Left lung (tissue), 10 donors: ENCODE results near the gene PIAS1. TPM values are rescaled to one million over a fixed set of nuclear protein-coding genes. Genes with fewer than 3 reads are reported as not detected.
A peak's percentile ranks its signal among the peaks of the same experiment; 100 is the strongest.

ENCODE experiments used
- ATAC-seq: fragments of 200-7000 bp; cut with Tn5 transposase; one replicate; pipeline ENCODE4 v1.9.1; 2020; ENCODE audit warnings: moderate library complexity
- DNase-seq, 4 donors: peaks; one replicate each; pipeline ENCODE4 v3.0.0-alpha.2; 2013 to 2020
- H3K27ac ChIP-seq, 2 donors: fragments of 200-600 bp; sonication (generic) in 1 of 2; one replicate each; pipeline versions ENCODE4 v1.5.0 to v1.8.0; 2020 to 2021
- H3K27me3 ChIP-seq, 2 donors: fragments of 200-600 bp; sonication (generic) in 1 of 2; one replicate each; pipeline versions ENCODE4 v1.5.0 to v1.8.0; 2020 to 2021
- H3K36me3 ChIP-seq, 2 donors: fragments of 200-600 bp; sonication (generic) in 1 of 2; one replicate each; pipeline versions ENCODE4 v1.5.0 to v1.8.0; 2020 to 2021
- H3K4me1 ChIP-seq, 2 donors: fragments of 200-600 bp; one replicate each; pipeline ENCODE4 v1.8.0; 2021
- H3K4me3 ChIP-seq, 2 donors: fragments of 200-600 bp; sonication (generic) in 1 of 2; one replicate each; pipeline versions ENCODE4 v1.5.0 to v1.8.0; 2020 to 2021; ENCODE audit warnings: mild to moderate bottlenecking in 1 of 2
- H3K9me3 ChIP-seq, 2 donors: fragments of 200-600 bp; sonication (generic) in 1 of 2; one replicate each; pipeline versions ENCODE4 v1.5.0 to v1.8.0; 2020 to 2021
- intact Hi-C, 2 donors: fragments of 100-400 bp; cut with DNase I; formaldehyde crosslinking; loops; one replicate each; pipeline versions ENCODE4 v1.11.2 to v1.14.2; 2022
- polyA plus RNA-seq, 6 donors: library from polyadenylated mRNA; unstranded; fragments of 120-200 nt; gene quantifications; one replicate each; pipeline ENCODE4 v1.2.1, GENCODE V29; 2013; ENCODE audit not compliant: insufficient read length in 6 of 6
- total RNA-seq, 2 donors: library from RNA; stranded (reverse); fragmentation: NEBNext Ultra II Directional; extraction: Animal tissue kit (Norgen Biotek cat#: 25700); gene quantifications; one replicate each; pipeline ENCODE4 v1.2.1, GENCODE V29; 2021
- TF ChIP-seq, protein P1 (sequence below), 2 donors: fragments of 200-600 bp; sonication (generic) in 1 of 2; IDR thresholded peaks; one replicate each; pipeline versions ENCODE4 v1.5.0 to v1.8.0; 2021; ENCODE audit warnings: antibody characterized with exemption in 2 of 2
- donor health status: DM: no; HTN: yes; CAD: no.
- donor health status: DM: no; HTN: no; CAD: no.

PIAS1 gene
- total and polyA plus RNA-seq, 8 donors: 44.9 to 71.4 (median 63.3) TPM

DNA sequence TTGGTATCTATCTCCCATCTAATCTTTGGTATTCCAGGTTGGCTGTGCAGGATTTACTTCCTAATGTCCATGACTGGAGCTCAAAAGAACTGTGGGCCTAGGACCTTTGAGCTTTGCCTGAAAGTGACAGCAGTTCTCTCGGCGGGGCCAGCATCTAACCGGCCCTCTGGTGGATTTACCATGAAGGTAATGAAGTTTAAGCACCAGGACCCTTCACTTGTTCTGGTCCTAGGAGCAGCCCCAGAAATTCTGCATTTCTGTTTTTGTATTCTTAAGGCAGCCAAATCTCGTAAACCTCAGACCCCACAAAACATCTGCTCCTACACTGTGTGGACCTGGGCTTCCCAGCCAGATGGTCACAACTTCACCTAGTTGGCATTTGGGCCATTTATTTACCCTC is 138.0 kb downstream of the PIAS1 start:
- no peak for ATAC-seq
- intact Hi-C loops: no loop called here
- Histone ChIP-seq H3K27ac (peak overlapping the region in 1 of 2 donors; percentile 7), H3K36me3 (peaks cover 0 to 95% of the 10 kb centered on the region in 2 donors), H3K9me3 (no peaks in the 10 kb centered on the region), H3K4me1 (no peaks in the 10 kb centered on the region), H3K27me3 (no peaks in the 10 kb centered on the region), H3K4me3 (no peak overlapping the region)
- TF ChIP-seq, protein P1, sequence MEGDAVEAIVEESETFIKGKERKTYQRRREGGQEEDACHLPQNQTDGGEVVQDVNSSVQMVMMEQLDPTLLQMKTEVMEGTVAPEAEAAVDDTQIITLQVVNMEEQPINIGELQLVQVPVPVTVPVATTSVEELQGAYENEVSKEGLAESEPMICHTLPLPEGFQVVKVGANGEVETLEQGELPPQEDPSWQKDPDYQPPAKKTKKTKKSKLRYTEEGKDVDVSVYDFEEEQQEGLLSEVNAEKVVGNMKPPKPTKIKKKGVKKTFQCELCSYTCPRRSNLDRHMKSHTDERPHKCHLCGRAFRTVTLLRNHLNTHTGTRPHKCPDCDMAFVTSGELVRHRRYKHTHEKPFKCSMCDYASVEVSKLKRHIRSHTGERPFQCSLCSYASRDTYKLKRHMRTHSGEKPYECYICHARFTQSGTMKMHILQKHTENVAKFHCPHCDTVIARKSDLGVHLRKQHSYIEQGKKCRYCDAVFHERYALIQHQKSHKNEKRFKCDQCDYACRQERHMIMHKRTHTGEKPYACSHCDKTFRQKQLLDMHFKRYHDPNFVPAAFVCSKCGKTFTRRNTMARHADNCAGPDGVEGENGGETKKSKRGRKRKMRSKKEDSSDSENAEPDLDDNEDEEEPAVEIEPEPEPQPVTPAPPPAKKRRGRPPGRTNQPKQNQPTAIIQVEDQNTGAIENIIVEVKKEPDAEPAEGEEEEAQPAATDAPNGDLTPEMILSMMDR (IDR thresholded peaks at IDR 0.05): no peak
- no peak for DNase-seq

DNA sequence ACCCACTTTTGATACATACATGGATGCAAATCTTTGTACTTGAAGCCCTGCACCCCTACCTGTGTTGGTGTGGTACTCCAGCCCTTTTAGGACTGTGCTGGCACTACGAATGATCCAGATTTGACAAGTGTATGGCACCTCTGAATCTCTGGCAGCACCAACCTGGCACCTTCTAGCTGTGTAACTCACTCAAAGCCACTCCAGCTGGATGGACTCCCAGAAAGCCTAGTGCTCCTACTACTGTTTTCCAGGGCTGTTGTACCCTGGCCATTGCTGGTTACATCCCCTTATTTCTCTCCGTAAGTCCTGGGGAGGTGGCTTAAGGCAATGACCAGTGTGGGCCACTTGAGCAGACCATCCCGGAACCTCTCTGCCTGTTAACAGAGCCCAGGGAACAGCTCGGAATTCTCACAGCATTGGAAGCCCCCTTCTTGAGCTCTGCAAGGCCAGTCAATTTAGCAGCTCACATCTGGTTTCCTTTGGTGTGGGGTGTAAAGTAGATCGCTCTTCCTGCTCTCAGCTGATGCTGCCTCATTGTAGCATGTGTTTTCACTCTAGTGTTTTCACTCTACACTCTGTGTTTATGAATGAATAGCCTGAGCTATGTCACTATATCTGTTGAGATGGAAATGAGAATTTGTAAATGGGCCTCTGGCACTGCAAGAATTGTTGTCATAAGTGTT is 138.8 kb downstream of the PIAS1 start:
- intact Hi-C loops: no loop called here
- no peaks in the 10 kb centered on the region for H3K27me3 ChIP-seq
- ATAC-seq: no peak
- no peak for DNase-seq
- H3K4me3 ChIP-seq: no peak overlapping the region
- no peaks in the 10 kb centered on the region for H3K9me3 ChIP-seq
- peaks cover 0 to 95% of the 10 kb centered on the region in 2 donors for H3K36me3 ChIP-seq
- H3K27ac ChIP-seq: no peak overlapping the region
- no peaks in the 10 kb centered on the region for H3K4me1 ChIP-seq
- TF ChIP-seq, protein P1 (IDR thresholded peaks at IDR 0.05): no peak

DNA sequence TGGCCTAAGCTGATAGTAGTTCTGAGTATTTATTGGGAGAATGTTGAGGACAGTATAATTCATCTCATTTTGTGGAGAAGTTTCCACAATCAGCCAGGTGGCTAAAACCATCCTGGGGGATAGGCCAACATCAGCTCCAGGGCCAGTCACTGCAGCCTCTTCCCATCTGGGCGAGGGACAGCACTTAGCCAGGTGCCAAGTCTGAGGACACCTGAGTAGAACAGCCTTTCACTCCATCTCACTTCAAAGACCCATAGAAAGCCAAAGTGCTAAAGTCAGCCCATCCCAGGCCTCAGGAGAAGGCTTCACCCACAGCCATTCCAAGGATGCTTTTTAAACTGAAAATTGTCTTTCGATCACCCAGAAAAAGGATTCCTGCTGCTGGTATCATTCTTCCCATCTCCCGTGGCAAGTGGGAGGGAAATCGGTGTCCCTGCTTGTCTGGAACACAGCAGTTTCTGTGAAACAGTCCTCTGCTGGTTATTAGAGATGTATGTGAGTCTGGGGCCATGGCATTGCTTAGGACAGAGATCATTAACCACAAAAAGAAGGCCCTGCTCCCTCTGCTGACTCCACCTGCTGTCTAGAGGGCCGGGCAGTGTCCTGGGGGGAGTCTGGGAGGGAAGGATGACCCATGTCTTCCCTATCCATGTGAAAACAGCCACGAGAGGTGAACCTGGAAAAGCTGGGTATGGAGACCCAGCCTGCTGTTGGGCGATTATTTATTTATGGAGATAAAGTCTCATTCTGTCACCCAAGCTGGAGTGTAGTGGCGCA is 141.4 kb downstream of the PIAS1 start:
- Histone ChIP-seq H3K9me3 (no peaks in the 10 kb centered on the region), H3K4me3 (no peak overlapping the region), H3K4me1 (no peaks in the 10 kb centered on the region), H3K36me3 (peaks cover 0 to 74% of the 10 kb centered on the region in 2 donors), H3K27me3 (no peaks in the 10 kb centered on the region), H3K27ac (no peak overlapping the region)
- DNase-seq (no peak), ATAC-seq (no peak)
- intact Hi-C loops: no loop called here
- TF ChIP-seq, protein P1 (IDR thresholded peaks at IDR 0.05): no peak

DNA sequence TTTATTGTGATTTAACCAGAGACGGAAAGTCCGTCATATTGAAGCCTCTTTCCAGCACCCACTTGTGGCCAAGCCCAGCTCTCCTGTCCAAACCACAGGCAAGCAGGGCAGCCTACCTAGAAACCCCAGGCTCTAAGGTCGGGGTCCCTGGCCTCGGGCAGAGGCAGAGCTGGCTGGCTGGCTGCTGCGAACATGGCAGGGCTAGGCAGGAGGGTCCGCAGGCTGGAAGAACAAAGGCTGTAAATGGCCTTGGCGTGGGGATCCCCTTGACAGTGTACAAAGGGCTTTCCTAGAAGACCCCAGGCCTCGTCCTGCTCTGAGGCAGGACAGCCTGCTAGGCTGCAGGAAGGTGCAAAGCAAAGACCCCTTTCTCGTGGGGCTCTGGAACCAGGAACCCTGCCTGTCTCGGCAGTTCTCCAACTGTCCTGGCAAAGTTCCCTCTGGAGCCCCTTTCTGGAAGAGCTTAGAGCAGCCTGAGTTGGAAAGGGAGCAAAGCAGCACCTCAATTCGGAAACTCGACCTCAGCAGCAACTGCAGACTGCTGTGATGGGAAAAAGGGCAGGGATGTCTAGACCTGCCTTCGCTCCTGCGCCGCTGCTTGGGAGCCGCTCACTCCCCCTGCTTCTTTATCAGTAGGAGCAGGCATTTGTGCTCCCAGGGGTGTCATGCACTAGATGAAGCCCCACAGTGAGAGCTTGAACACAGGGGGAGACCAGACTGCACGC is 142.5 kb downstream of the PIAS1 start:
- DNase-seq: no peak
- TF ChIP-seq, protein P1 (IDR thresholded peaks at IDR 0.05): no peak
- H3K27me3 ChIP-seq: no peaks in the 10 kb centered on the region
- intact Hi-C loops: no loop called here
- H3K4me1 ChIP-seq: no peaks in the 10 kb centered on the region
- peaks cover 0 to 64% of the 10 kb centered on the region in 2 donors for H3K36me3 ChIP-seq
- no peak overlapping the region for H3K27ac ChIP-seq
- no peaks in the 10 kb centered on the region for H3K9me3 ChIP-seq
- ATAC-seq: no peak
- no peak overlapping the region for H3K4me3 ChIP-seq

DNA sequence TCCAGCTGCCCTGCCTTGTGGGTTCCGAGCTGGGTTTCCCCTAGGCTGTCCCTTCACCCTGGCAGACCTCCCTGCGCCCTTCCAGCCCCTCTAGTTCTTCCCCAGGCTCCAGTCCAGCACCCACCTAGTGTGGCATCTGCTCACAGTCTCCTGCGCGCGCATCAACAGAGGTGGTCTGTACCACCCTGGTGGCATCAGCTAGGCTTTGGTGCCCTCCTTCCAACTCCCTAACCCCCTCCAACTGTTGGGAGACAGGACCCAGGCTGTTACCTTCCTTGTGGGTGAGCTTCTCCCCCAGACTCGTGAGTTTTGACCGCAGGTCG is 143.0 kb downstream of the PIAS1 start:
- Histone ChIP-seq H3K4me3 (no peak overlapping the region), H3K27ac (no peak overlapping the region), H3K36me3 (peaks cover 0 to 59% of the 10 kb centered on the region in 2 donors), H3K27me3 (no peaks in the 10 kb centered on the region), H3K4me1 (no peaks in the 10 kb centered on the region), H3K9me3 (no peaks in the 10 kb centered on the region)
- ATAC-seq (no peak), DNase-seq (no peak)
- TF ChIP-seq, protein P1 (IDR thresholded peaks at IDR 0.05): no peak
- intact Hi-C loops: no loop called here
